Ovary (tissue), 9 donors: Measurements from ENCODE around the gene CRHR2. TPM values are rescaled to one million over a fixed set of nuclear protein-coding genes. Genes with fewer than 3 reads are reported as not detected.

Experiments
- DNase-seq, 5 donors: peaks; one replicate each; pipeline ENCODE4 v3.0.0-alpha.2; 2019 to 2020
- H3K27ac ChIP-seq, 2 donors: fragments of 200-600 bp; one replicate each; pipeline versions ENCODE4 v1.5.1 to v1.8.0; 2019 to 2022
- H3K27me3 ChIP-seq: fragments of 200-600 bp; one replicate; pipeline ENCODE4 v1.8.0; 2022
- H3K36me3 ChIP-seq: fragments of 200-600 bp; sonication (generic); one replicate; pipeline ENCODE4 v1.5.1; 2019
- H3K4me1 ChIP-seq: one replicate; pipeline ENCODE4 v1.8.1; 2013; ENCODE audit warnings: mild to moderate bottlenecking, moderate library complexity; ENCODE audit not compliant: insufficient read depth
- H3K4me3 ChIP-seq: fragments of 200-600 bp; sonication (generic); one replicate; pipeline ENCODE4 v1.5.1; 2017
- H3K9me3 ChIP-seq, 2 donors: fragments of 200-600 bp in 1 of 2; sonication (generic) in 1 of 2; one replicate each; pipeline versions ENCODE4 v1.5.1 to v1.8.1; 2013 to 2019; ENCODE audit warnings: mild to moderate bottlenecking in 1 of 2, moderate library complexity in 1 of 2
- CTCF ChIP-seq, 3 donors: fragments of 450-650 bp in 2 of 3; fragments of 200-600 bp in 1 of 3; IDR thresholded peaks; one replicate each; pipeline versions ENCODE4 v1.5.1 to v1.8.0; 2016 to 2022; ENCODE audit warnings: antibody characterized with exemption in 3 of 3, mild to moderate bottlenecking in 1 of 3
- EP300 ChIP-seq: sonication (generic); formaldehyde crosslinking; IDR thresholded peaks from one replicate; pipeline ENCODE4 v1.6.1; 2017; ENCODE audit warnings: antibody characterized with exemption
- POLR2A ChIP-seq: fragments of 450-650 bp; IDR thresholded peaks from one replicate; pipeline ENCODE4 v1.6.1; 2017; ENCODE audit warnings: antibody characterized with exemption, mild to moderate bottlenecking, moderate library complexity
- WGBS, 3 donors: extraction: QIAGEN DNeasy Blood & Tissue Kit in 1 of 3; methylation state at CpG; one replicate each; pipeline versions ENCODE4 v1.1.5 to v1.1.7; 2013 to 2017; 5-methylcytosine and 5-hydroxymethylcytosine counted together
- intact Hi-C, 4 donors: fragments of 100-400 bp; cut with DNase I; formaldehyde crosslinking; loops; one replicate each; pipeline versions ENCODE4 v1.11.0 to v1.15.1; 2022 to 2023
- polyA plus RNA-seq, 2 donors: library from polyadenylated mRNA; stranded (reverse); fragments of 200-250 nt in 1 of 2; fragments of 350-450 nt in 1 of 2; fragmentation: Illumina TruSeq in 1 of 2; extraction: RNeasy Lipid Tissue Mini Kit (QIAGEN cat#74804) in 1 of 2; gene quantifications; one replicate each; pipeline ENCODE4 v1.2.3, GENCODE V29; 2013 to 2014
- total RNA-seq, 7 donors: library from RNA; depleted of rRNA in 2 of 7; stranded (reverse); fragments of >200 nt in 2 of 7; fragmentation: NEBNext Ultra II Directional in 3 of 7; extraction: Animal tissue kit (Norgen Biotek cat#: 25700) in 3 of 7; gene quantifications; one replicate each; pipeline versions ENCODE4 v1.1.0 to v1.2.4, GENCODE V29; 2016 to 2023
- donor health status: DM: no; HTN: no; CAD: no; lungs with moderate emphysema.
- donor health status: DM: no; HTN: no; CAD: no.
- donor health status: Bipolar disorder and iron deficiency.
- donor health status: DM: yes; HTN: yes; CAD: no.
- donor health status: DM: no; HTN: no; CAD: no.
- donor health status: DM: yes; HTN: yes; CAD: no.

CRHR2 gene
- total and polyA plus RNA-seq, 9 donors = 0.08 to 1.1 (median 0.77) TPM; not detected in 4

DNA sequence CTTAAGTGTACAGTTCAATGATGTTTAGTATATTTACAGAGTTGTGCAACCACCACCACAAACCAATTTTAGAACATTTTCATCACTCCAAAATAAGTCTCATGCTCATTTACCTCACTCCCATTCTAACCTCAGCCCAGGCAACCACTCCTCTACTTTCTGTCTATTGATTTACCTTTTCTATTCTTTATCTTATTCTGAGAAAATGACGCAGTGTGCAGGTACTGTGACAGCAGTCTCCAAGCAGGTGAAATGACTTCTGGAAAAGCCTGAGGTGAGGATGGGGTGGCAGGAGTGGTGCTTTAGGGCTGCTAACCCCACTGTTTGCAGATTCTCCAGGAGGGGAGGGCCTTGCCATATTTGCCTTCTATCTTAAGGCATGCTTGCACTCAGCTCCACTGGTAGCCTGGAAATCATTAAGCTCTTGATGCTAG, 48.0 kb downstream of the CRHR2 start:
- H3K9me3 ChIP-seq = no peaks in the 10 kb centered on the region
- H3K4me1 ChIP-seq = no peaks in the 10 kb centered on the region
- 92 to 100% (median 100%) methylated on average over 1 of the region's 1 CpG for WGBS, 3 donors
- no peak overlapping the region for H3K27ac ChIP-seq
- intact Hi-C loops = no loop called here
- no peaks in the 10 kb centered on the region for H3K36me3 ChIP-seq
- no peaks in the 10 kb centered on the region for H3K27me3 ChIP-seq
- TF ChIP-seq CTCF (IDR thresholded peaks at IDR 0.05) = no peak
- no peak for TF ChIP-seq POLR2A
- TF ChIP-seq EP300 = no peak
- H3K4me3 ChIP-seq = no peak overlapping the region
- no peak for DNase-seq

DNA sequence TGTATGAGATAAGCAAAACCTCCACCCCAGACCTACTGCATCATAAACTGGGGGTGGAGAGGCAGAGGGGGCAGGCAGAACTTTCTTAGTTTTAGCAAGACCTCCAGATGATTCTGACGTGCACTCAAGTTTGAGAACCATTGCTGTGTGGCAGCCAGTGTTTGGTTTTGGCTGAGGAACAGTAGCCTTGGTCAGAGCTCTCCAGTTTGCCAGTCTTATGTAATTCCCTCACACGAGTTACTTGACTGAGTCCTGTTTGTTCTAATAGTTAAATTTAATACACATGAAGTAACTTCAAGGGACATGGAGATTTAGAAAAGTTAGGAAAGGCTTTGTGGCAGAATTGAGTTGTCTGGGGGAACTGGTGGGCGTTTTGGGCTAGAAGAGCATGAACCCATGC, 49.0 kb downstream of the CRHR2 start:
- no peak for TF ChIP-seq CTCF (IDR thresholded peaks at IDR 0.05)
- no peak for TF ChIP-seq EP300
- no peak for TF ChIP-seq POLR2A
- H3K36me3 ChIP-seq = no peaks in the 10 kb centered on the region
- 86 to 94% (median 93%) methylated on average over 3 of the region's 3 CpGs for WGBS, 3 donors
- H3K4me1 ChIP-seq = no peaks in the 10 kb centered on the region
- H3K9me3 ChIP-seq = no peaks in the 10 kb centered on the region
- no peak overlapping the region for H3K4me3 ChIP-seq
- H3K27me3 ChIP-seq = no peaks in the 10 kb centered on the region
- intact Hi-C loops = no loop called here
- DNase-seq = no peak
- no peak overlapping the region for H3K27ac ChIP-seq

GRCh38 chr7:30630986-30631385, 51.3 kb downstream of the CRHR2 start:
- H3K9me3 ChIP-seq = no peaks in the 10 kb centered on the region
- H3K36me3 ChIP-seq = no peaks in the 10 kb centered on the region
- no peaks in the 10 kb centered on the region for H3K4me1 ChIP-seq
- no peak overlapping the region for H3K4me3 ChIP-seq
- TF ChIP-seq POLR2A (no peak), CTCF (IDR thresholded peaks at IDR 0.05) (no peak), EP300 (no peak)
- no peak overlapping the region for H3K27ac ChIP-seq
- H3K27me3 ChIP-seq = no peaks in the 10 kb centered on the region
- WGBS, 3 donors = 88 to 92% (median 91%) methylated on average over 4 of the region's 4 CpGs
- DNase-seq = no peak
- intact Hi-C loops = no loop called here

DNA sequence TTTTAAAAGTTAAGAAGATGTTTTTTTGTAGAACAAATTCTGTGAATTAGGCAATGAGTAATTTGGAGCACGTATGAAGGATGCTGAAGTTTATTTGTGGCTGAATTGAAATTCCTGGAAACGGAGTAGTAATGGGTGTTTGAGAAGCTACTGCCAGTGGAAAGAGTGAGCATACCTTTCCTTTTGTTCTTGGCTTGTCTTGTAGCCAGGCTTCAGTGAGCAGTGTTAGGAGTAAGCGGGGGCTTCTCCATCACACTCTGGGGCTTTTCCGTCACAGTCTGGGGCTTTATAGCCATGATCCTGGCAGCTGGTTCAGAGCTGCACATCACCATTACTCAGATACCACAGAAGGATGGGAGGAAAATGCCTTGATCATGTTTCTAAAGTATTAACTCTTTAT, 55.2 kb downstream of the CRHR2 start:
- no peak for TF ChIP-seq CTCF (IDR thresholded peaks at IDR 0.05)
- TF ChIP-seq EP300 = no peak
- TF ChIP-seq POLR2A = no peak
- no peaks in the 10 kb centered on the region for H3K9me3 ChIP-seq
- no peaks in the 10 kb centered on the region for H3K36me3 ChIP-seq
- H3K4me3 ChIP-seq = no peak overlapping the region
- DNase-seq = no peak
- no peak overlapping the region for H3K27ac ChIP-seq
- H3K4me1 ChIP-seq = no peaks in the 10 kb centered on the region
- intact Hi-C loops = no loop called here
- 89 to 93% (median 93%) methylated on average over 4 of the region's 4 CpGs for WGBS, 3 donors
- H3K27me3 ChIP-seq = no peaks in the 10 kb centered on the region

DNA sequence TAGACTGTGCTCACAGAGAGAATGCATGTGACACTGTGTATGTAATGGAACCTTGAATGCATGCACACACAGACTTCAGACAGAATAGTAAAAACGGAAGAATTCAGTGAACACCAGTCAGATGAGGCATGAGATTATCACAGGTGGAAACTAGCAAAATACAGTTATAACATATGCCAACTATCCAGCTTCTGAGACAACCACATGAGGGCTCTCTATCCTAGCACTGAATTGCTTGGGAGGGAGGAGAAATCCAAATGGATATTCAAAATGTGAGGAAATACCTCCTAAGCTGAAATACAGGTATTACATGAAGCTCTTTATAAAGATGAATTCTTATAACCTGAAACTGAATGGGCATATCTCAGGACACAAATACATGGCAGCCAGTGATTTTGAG, 57.0 kb downstream of the CRHR2 start:
- Histone ChIP-seq H3K4me3 (no peak overlapping the region), H3K27ac (no peak overlapping the region), H3K27me3 (no peaks in the 10 kb centered on the region), H3K36me3 (no peaks in the 10 kb centered on the region), H3K9me3 (no peaks in the 10 kb centered on the region), H3K4me1 (no peaks in the 10 kb centered on the region)
- 73 to 75% (median 75%) methylated on average over 1 of the region's 1 CpG for WGBS, 3 donors
- intact Hi-C loops = no loop called here
- no peak for TF ChIP-seq CTCF (IDR thresholded peaks at IDR 0.05)
- TF ChIP-seq EP300 = no peak
- no peak for TF ChIP-seq POLR2A
- no peak for DNase-seq
